ENCODE data around the gene ADAMTS18. TPM values are rescaled to one million over a fixed set of nuclear protein-coding genes. Genes with fewer than 3 reads are reported as not detected.

ADAMTS18 gene
- total and polyA plus RNA-seq, 4 experiments from 2014 or later, result not detected

GRCh38 chr16:77387815-77388209, 47.0 kb downstream of the ADAMTS18 start:
- Mint-ChIP-seq H3K9me3 (peaks cover 0 to 4% (median 0%) of the 10 kb centered on the region in 8 donors), H3K4me3 (no peak overlapping the region), H3K27ac (no peak overlapping the region), H3K4me1 (no peaks in the 10 kb centered on the region), H3K27me3 (peaks cover 3% of the 10 kb centered on the region in 2 donors), H3K36me3 (no peaks in the 10 kb centered on the region)
- intact Hi-C loops (cut with micrococcal nuclease), result no loop called here
- H3K4me3 ChIP-seq (ENCODE audit: low read length in 2 of 2), result no peak overlapping the region
- ChIA-PET CTCF (ENCODE audit: partially characterized antibody) (interaction anchor here (1.4 kb wide), 1 partner anchor 12 kb away, joined by 4 read pairs; no protein-coding TSS in a partner anchor), POLR2A (ENCODE audit: partially characterized antibody) (no interaction called here)
- no peaks in the 10 kb centered on the region for H3K36me3 ChIP-seq (ENCODE audit: insufficient read depth, low read length)
- no peaks in the 10 kb centered on the region for H3K4me1 ChIP-seq (ENCODE audit: insufficient read depth, low read length)
- H3K9me3 ChIP-seq (ENCODE audit: control insufficient read depth in 1 of 2, low read length in 2 of 2), result no peaks in the 10 kb centered on the region
- H3K27me3 ChIP-seq (ENCODE audit: insufficient read depth, low read length), result no peaks in the 10 kb centered on the region
- H3K27ac ChIP-seq (ENCODE audit: low read depth, low read length), result no peak overlapping the region
- no peak for DNase-seq

- H3K4me3 Mint-ChIP-seq, result no peak overlapping the region
- no peaks in the 10 kb centered on the region for H3K4me1 ChIP-seq (ENCODE audit: insufficient read depth, low read length)
- no peaks in the 10 kb centered on the region for H3K36me3 ChIP-seq (ENCODE audit: insufficient read depth, low read length)
- H3K4me1 Mint-ChIP-seq, result no peaks in the 10 kb centered on the region
- H3K27me3 Mint-ChIP-seq, result peaks cover 0 to 3% of the 10 kb centered on the region in 2 donors
- intact Hi-C loops (cut with micrococcal nuclease), result no loop called here
- no peaks in the 10 kb centered on the region for H3K9me3 ChIP-seq (ENCODE audit: control insufficient read depth in 1 of 2, low read length in 2 of 2)
- ChIA-PET CTCF (ENCODE audit: partially characterized antibody) (interaction anchor here (1.4 kb wide), 1 partner anchor 13 kb away, joined by 4 read pairs; no protein-coding TSS in a partner anchor), POLR2A (ENCODE audit: partially characterized antibody) (no interaction called here)
- H3K36me3 Mint-ChIP-seq, result no peaks in the 10 kb centered on the region
- no peak for DNase-seq
- no peak overlapping the region for H3K27ac Mint-ChIP-seq
- no peak overlapping the region for H3K27ac ChIP-seq (ENCODE audit: low read depth, low read length)
- no peak overlapping the region for H3K4me3 ChIP-seq (ENCODE audit: low read length in 2 of 2)
- H3K9me3 Mint-ChIP-seq, result peaks cover 0 to 3% (median 0%) of the 10 kb centered on the region in 8 donors
- no peaks in the 10 kb centered on the region for H3K27me3 ChIP-seq (ENCODE audit: insufficient read depth, low read length)
Observed at GRCh38 chr16:77386831-77387814, 47.7 kb downstream of the ADAMTS18 start.

DNA sequence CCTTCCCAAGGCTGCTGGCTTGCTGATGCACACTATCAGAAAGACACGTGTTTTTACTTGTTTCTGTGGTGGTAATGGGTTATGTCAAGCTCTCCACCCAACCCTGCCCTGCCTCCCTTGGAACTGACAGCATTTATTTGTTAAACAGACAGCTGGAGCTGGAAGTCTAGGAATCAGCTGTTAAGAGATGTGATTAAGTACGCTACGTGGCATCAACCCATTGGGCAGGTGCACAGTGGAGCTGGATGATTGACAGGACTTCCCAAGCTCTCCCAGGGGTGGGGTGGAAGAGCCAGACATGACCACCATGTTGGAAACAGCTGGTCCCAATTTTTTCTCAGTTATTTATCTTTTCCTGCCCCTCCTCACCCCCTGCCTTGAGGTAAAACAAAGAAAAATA, 49.4 kb downstream of the ADAMTS18 start:
- Histone ChIP-seq H3K4me1 (ENCODE audit: insufficient read depth, low read length) (no peaks in the 10 kb centered on the region), H3K4me3 (ENCODE audit: low read length in 2 of 2) (no peak overlapping the region), H3K27ac (ENCODE audit: low read depth, low read length) (no peak overlapping the region), H3K9me3 (ENCODE audit: control insufficient read depth in 1 of 2, low read length in 2 of 2) (no peaks in the 10 kb centered on the region), H3K36me3 (ENCODE audit: insufficient read depth, low read length) (no peaks in the 10 kb centered on the region), H3K27me3 (ENCODE audit: insufficient read depth, low read length) (no peaks in the 10 kb centered on the region)
- peaks cover 0 to 3% of the 10 kb centered on the region in 2 donors for H3K27me3 Mint-ChIP-seq
- no peaks in the 10 kb centered on the region for H3K4me1 Mint-ChIP-seq
- H3K27ac Mint-ChIP-seq, result no peak overlapping the region
- intact Hi-C loops (cut with micrococcal nuclease), result no loop called here
- ChIA-PET CTCF (ENCODE audit: partially characterized antibody) (no interaction called here), POLR2A (ENCODE audit: partially characterized antibody) (no interaction called here)
- no peak for DNase-seq
- peaks cover 0 to 3% (median 0%) of the 10 kb centered on the region in 8 donors for H3K9me3 Mint-ChIP-seq
- H3K36me3 Mint-ChIP-seq, result no peaks in the 10 kb centered on the region
- no peak overlapping the region for H3K4me3 Mint-ChIP-seq

DNA sequence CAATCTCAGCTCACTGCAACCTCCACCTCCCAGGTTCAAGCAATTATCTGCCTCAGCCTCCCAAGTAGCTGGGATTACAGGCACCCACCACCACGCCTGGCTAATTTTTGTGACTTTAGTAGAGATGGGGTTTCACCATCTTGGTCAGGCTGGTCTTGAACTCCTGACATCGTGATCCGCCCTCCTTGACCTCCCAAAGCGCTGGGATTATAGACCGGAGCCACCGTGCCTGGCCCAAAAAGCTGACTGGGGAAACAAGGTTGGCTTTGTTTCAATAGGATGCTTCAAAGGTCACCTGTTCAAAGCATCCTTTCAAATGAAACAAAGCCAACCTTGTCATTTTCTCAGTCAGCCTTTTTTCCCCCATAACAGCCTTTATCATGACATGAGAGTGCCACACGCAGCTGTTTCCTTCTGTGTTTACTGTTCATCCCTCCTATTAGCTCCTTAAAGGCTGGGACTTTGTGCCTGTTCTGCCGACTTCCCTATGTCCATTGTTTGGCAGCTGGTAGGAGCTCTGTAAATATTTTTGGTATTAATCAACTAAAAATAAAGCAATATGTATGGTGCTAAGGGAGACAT, 51.1 kb downstream of the ADAMTS18 start:
- H3K4me1 Mint-ChIP-seq, result no peaks in the 10 kb centered on the region
- H3K9me3 ChIP-seq (ENCODE audit: control insufficient read depth in 1 of 2, low read length in 2 of 2), result no peaks in the 10 kb centered on the region
- H3K27me3 ChIP-seq (ENCODE audit: insufficient read depth, low read length), result no peaks in the 10 kb centered on the region
- no peak overlapping the region for H3K4me3 ChIP-seq (ENCODE audit: low read length in 2 of 2)
- peak overlapping the region in 1 of 7 donors; percentile 13 for H3K27ac Mint-ChIP-seq
- H3K4me1 ChIP-seq (ENCODE audit: insufficient read depth, low read length), result no peaks in the 10 kb centered on the region
- H3K36me3 Mint-ChIP-seq, result no peaks in the 10 kb centered on the region
- no peak for DNase-seq
- intact Hi-C loops (cut with micrococcal nuclease), result no loop called here
- peaks cover 0 to 3% (median 0%) of the 10 kb centered on the region in 8 donors for H3K9me3 Mint-ChIP-seq
- ChIA-PET POLR2A (ENCODE audit: partially characterized antibody) (no interaction called here), CTCF (ENCODE audit: partially characterized antibody) (no interaction called here)
- no peak overlapping the region for H3K4me3 Mint-ChIP-seq
- no peak overlapping the region for H3K27ac ChIP-seq (ENCODE audit: low read depth, low read length)
- no peaks in the 10 kb centered on the region for H3K36me3 ChIP-seq (ENCODE audit: insufficient read depth, low read length)
- H3K27me3 Mint-ChIP-seq, result peaks cover 0 to 2% of the 10 kb centered on the region in 2 donors

- H3K9me3 ChIP-seq (ENCODE audit: control insufficient read depth in 1 of 2, low read length in 2 of 2), result no peaks in the 10 kb centered on the region
- intact Hi-C loops (cut with micrococcal nuclease), result no loop called here
- no peaks in the 10 kb centered on the region for H3K36me3 ChIP-seq (ENCODE audit: insufficient read depth, low read length)
- H3K27me3 Mint-ChIP-seq, result peaks cover 0 to 1% of the 10 kb centered on the region in 2 donors
- DNase-seq, result no peak
- H3K4me1 ChIP-seq (ENCODE audit: insufficient read depth, low read length), result no peaks in the 10 kb centered on the region
- POLR2A ChIA-PET (ENCODE audit: partially characterized antibody), result no interaction called here
- no peaks in the 10 kb centered on the region for H3K36me3 Mint-ChIP-seq
- H3K4me1 Mint-ChIP-seq, result no peaks in the 10 kb centered on the region
- no peak overlapping the region for H3K4me3 ChIP-seq (ENCODE audit: low read length in 2 of 2)
- H3K4me3 Mint-ChIP-seq, result no peak overlapping the region
- no peaks in the 10 kb centered on the region for H3K27me3 ChIP-seq (ENCODE audit: insufficient read depth, low read length)
- H3K27ac Mint-ChIP-seq, result no peak overlapping the region
- H3K9me3 Mint-ChIP-seq, result peaks cover 0 to 4% (median 0%) of the 10 kb centered on the region in 8 donors
- H3K27ac ChIP-seq (ENCODE audit: low read depth, low read length), result no peak overlapping the region
- CTCF ChIA-PET (ENCODE audit: partially characterized antibody), result no interaction called here
Observed at GRCh38 chr16:77376358-77376757, 58.5 kb downstream of the ADAMTS18 start.

DNA sequence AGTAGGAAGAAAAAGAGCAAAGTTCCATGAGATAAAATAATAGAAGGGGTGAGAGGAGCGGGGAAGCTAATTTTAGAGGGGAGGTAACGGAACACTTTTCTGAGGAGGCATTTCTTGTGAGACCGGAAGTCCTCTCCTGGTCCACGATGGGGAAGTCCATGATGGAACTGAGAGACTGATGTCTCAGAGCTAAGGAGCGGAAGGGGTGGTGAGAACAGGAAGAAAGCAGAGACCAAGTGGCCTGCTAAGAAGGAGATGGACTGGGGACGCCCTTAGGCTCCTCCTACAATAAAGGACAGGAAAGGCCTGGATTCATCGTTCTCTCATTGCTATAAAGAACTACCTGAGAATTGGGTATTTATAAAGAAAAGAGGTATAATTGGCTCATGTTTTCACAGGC, 59.4 kb downstream of the ADAMTS18 start:
- H3K4me1 Mint-ChIP-seq, result no peaks in the 10 kb centered on the region
- no peak for DNase-seq
- peaks cover 0 to 4% (median under 1%) of the 10 kb centered on the region in 8 donors for H3K9me3 Mint-ChIP-seq
- no peaks in the 10 kb centered on the region for H3K4me1 ChIP-seq (ENCODE audit: insufficient read depth, low read length)
- no peaks in the 10 kb centered on the region for H3K27me3 ChIP-seq (ENCODE audit: insufficient read depth, low read length)
- H3K36me3 Mint-ChIP-seq, result no peaks in the 10 kb centered on the region
- H3K27me3 Mint-ChIP-seq, result peaks cover 0 to 1% of the 10 kb centered on the region in 2 donors
- no peaks in the 10 kb centered on the region for H3K9me3 ChIP-seq (ENCODE audit: control insufficient read depth in 1 of 2, low read length in 2 of 2)
- no peak overlapping the region for H3K27ac Mint-ChIP-seq
- CTCF ChIA-PET (ENCODE audit: partially characterized antibody), result no interaction called here
- H3K4me3 ChIP-seq (ENCODE audit: low read length in 2 of 2), result no peak overlapping the region
- H3K4me3 Mint-ChIP-seq, result no peak overlapping the region
- H3K36me3 ChIP-seq (ENCODE audit: insufficient read depth, low read length), result no peaks in the 10 kb centered on the region
- intact Hi-C loops (cut with micrococcal nuclease), result no loop called here
- POLR2A ChIA-PET (ENCODE audit: partially characterized antibody), result no interaction called here
- H3K27ac ChIP-seq (ENCODE audit: low read depth, low read length), result no peak overlapping the region

DNA sequence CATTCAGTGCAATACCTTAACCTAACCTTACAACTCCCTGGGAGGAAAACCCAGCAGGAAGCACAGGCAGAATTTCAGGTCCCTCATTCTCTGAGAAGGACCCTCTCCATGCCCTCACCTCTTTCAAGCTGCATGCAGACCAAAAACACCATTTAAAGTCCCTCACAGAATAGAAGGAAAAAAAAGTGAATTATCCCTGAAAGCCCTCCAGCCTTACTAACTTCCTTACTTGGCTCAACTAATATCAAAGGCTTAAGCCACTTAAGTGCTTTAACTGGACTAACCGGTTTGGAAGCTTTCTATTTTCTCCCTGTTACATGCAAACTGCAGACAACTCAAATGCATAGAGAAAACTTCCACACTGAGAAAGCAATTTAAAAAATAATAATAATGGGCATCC, 60.5 kb downstream of the ADAMTS18 start:
- ChIA-PET CTCF (ENCODE audit: partially characterized antibody) (no interaction called here), POLR2A (ENCODE audit: partially characterized antibody) (no interaction called here)
- Mint-ChIP-seq H3K9me3 (peaks cover 0 to 8% (median under 1%) of the 10 kb centered on the region in 8 donors), H3K27ac (no peak overlapping the region), H3K36me3 (no peaks in the 10 kb centered on the region), H3K4me3 (no peak overlapping the region), H3K27me3 (peaks cover 0 to 3% of the 10 kb centered on the region in 2 donors), H3K4me1 (no peaks in the 10 kb centered on the region)
- H3K27ac ChIP-seq (ENCODE audit: low read depth, low read length), result no peak overlapping the region
- DNase-seq, result no peak
- intact Hi-C loops (cut with micrococcal nuclease), result no loop called here
- H3K36me3 ChIP-seq (ENCODE audit: insufficient read depth, low read length), result no peaks in the 10 kb centered on the region
- H3K27me3 ChIP-seq (ENCODE audit: insufficient read depth, low read length), result no peaks in the 10 kb centered on the region
- H3K4me1 ChIP-seq (ENCODE audit: insufficient read depth, low read length), result no peaks in the 10 kb centered on the region
- no peaks in the 10 kb centered on the region for H3K9me3 ChIP-seq (ENCODE audit: control insufficient read depth in 1 of 2, low read length in 2 of 2)
- no peak overlapping the region for H3K4me3 ChIP-seq (ENCODE audit: low read length in 2 of 2)
